ENCODE data around the gene TPK1.
A peak's percentile ranks its signal among the peaks of the same experiment; 100 is the strongest.
"Not testable (repeated sequence)": the region's sequence is repeated elsewhere in the genome, so short reads cannot be mapped to it uniquely, and the experiment has no call there.

Gene TPK1

GRCh38 chr7:144455040-144455404, 380.8 kb downstream of the TPK1 start:
- DNase-seq: no peak

- no peak for DNase-seq
Observed at GRCh38 chr7:144454256-144455039, 381.4 kb downstream of the TPK1 start.

- DNase-seq: no peak
Observed at GRCh38 chr7:144452064-144452463, 383.8 kb downstream of the TPK1 start.

GRCh38 chr7:144445590-144445989, 390.3 kb downstream of the TPK1 start:
- DNase-seq: no peak

- no peak for DNase-seq
Observed at GRCh38 chr7:144439717-144440205, 396.1 kb downstream of the TPK1 start.

- DNase-seq: no peak
Observed at GRCh38 chr7:144438759-144439158, 397.1 kb downstream of the TPK1 start.

GRCh38 chr7:144437370-144438191, 398.3 kb downstream of the TPK1 start:
- DNase-seq: peak; percentile 33 to 34

- no peak for DNase-seq
Observed at GRCh38 chr7:144436500-144436899, 399.4 kb downstream of the TPK1 start.

GRCh38 chr7:144428431-144428830, 407.4 kb downstream of the TPK1 start:
- no peak for DNase-seq

- not testable (repeated sequence) for DNase-seq
Observed at GRCh38 chr7:144427539-144427938, 408.3 kb downstream of the TPK1 start.

- not testable (repeated sequence) for DNase-seq
Observed at GRCh38 chr7:144418931-144419330, 416.9 kb downstream of the TPK1 start.

GRCh38 chr7:144416341-144416740, 419.5 kb downstream of the TPK1 start:
- no peak for DNase-seq

GRCh38 chr7:144415858-144416257, 420.0 kb downstream of the TPK1 start:
- no peak for DNase-seq

- DNase-seq: no peak
Observed at GRCh38 chr7:144414815-144415214, 421.0 kb downstream of the TPK1 start.

GRCh38 chr7:144410441-144410840, 425.4 kb downstream of the TPK1 start:
- no peak for DNase-seq

GRCh38 chr7:144408121-144408520, 427.7 kb downstream of the TPK1 start:
- no peak for DNase-seq

- DNase-seq: no peak
Observed at GRCh38 chr7:144407266-144407931, 428.5 kb downstream of the TPK1 start.

- DNase-seq: no peak
Observed at GRCh38 chr7:144404946-144405345, 430.9 kb downstream of the TPK1 start.

GRCh38 chr7:144403649-144404061, 432.2 kb downstream of the TPK1 start, which contains the start of gene NOBOX:
NOBOX (minus strand) TSS chr7:144403693.
- DNase-seq: no peak

GRCh38 chr7:144403102-144403501, 432.8 kb downstream of the TPK1 start:
- no peak for DNase-seq

All from SHP77 (cell line).